LNCaP clone FGC (cell line): Measurements from ENCODE around the gene USP24.

ENCODE experiments used
- DNase-seq: peaks from one replicate; pipeline ENCODE4 v3.0.0-alpha.2; 2011; ENCODE audit warnings: low read depth
- H3K4me3 ChIP-seq: 2 replicates; pipeline ENCODE4 v1.5.1; 2011; ENCODE audit warnings: mild to moderate bottlenecking, low read depth, low read length, control low read depth
- CTCF ChIP-seq: IDR thresholded peaks from 2 replicates; pipeline ENCODE4 v1.5.1; 2012; ENCODE audit warnings: mild to moderate bottlenecking; ENCODE audit not compliant: control insufficient read depth, insufficient read depth; ENCODE audit errors: extremely low read depth

Gene USP24

GRCh38 chr1:55056632-55056992, 158.6 kb downstream of the USP24 start:
- no peak overlapping the region for H3K4me3 ChIP-seq
- DNase-seq, result no peak
- no peak for TF ChIP-seq CTCF

GRCh38 chr1:55055951-55056631, 159.1 kb downstream of the USP24 start:
- TF ChIP-seq CTCF, result no peak
- no peak for DNase-seq
- no peak overlapping the region for H3K4me3 ChIP-seq

- no peak for TF ChIP-seq CTCF
- DNase-seq, result no peak
- no peak overlapping the region for H3K4me3 ChIP-seq
These were observed 159.9 kb downstream of the USP24 start for GRCh38 chr1:55055084-55055882.

GRCh38 chr1:55054396-55054795, 160.8 kb downstream of the USP24 start:
- no peak for TF ChIP-seq CTCF
- no peak for DNase-seq
- H3K4me3 ChIP-seq, result no peak overlapping the region

- no peak for DNase-seq
- TF ChIP-seq CTCF, result no peak
- H3K4me3 ChIP-seq, result no peak overlapping the region
These were observed 161.8 kb downstream of the USP24 start for GRCh38 chr1:55053265-55053954.

- no peak overlapping the region for H3K4me3 ChIP-seq
- DNase-seq, result no peak
- TF ChIP-seq CTCF, result no peak
These were observed 162.7 kb downstream of the USP24 start for GRCh38 chr1:55052221-55053142.
